D721Med (cell line): ENCODE measurements around the gene CDKN1A.

ENCODE experiments used
- DNase-seq: peaks from one replicate; pipeline ENCODE4 v3.0.0; 2011; ENCODE audit warnings: low spot score; ENCODE audit not compliant: insufficient read length
- FAIRE-seq: peaks from 2 replicates; lab custom pipeline; 2011; peaks lifted over from hg19 to GRCh38; lab: Jason Lieb, UNC
- TF ChIP-seq, protein P1 (sequence below): IDR thresholded peaks from 2 replicates; pipeline ENCODE4 v1.5.1; 2012; ENCODE audit warnings: mild to moderate bottlenecking, control low read depth; ENCODE audit not compliant: insufficient read depth; ENCODE audit errors: missing control alignments

CDKN1A gene

GRCh38 chr6:36663504-36664446, 14.7 kb upstream of the CDKN1A start:
- no peak for DNase-seq
- TF ChIP-seq, protein P1, sequence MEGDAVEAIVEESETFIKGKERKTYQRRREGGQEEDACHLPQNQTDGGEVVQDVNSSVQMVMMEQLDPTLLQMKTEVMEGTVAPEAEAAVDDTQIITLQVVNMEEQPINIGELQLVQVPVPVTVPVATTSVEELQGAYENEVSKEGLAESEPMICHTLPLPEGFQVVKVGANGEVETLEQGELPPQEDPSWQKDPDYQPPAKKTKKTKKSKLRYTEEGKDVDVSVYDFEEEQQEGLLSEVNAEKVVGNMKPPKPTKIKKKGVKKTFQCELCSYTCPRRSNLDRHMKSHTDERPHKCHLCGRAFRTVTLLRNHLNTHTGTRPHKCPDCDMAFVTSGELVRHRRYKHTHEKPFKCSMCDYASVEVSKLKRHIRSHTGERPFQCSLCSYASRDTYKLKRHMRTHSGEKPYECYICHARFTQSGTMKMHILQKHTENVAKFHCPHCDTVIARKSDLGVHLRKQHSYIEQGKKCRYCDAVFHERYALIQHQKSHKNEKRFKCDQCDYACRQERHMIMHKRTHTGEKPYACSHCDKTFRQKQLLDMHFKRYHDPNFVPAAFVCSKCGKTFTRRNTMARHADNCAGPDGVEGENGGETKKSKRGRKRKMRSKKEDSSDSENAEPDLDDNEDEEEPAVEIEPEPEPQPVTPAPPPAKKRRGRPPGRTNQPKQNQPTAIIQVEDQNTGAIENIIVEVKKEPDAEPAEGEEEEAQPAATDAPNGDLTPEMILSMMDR, result no peak
- FAIRE-seq, result no peak

- no peak for FAIRE-seq
- no peak for DNase-seq
- TF ChIP-seq, protein P1, result no peak
Observed at GRCh38 chr6:36665180-36665579, 13.3 kb upstream of the CDKN1A start.

DNA sequence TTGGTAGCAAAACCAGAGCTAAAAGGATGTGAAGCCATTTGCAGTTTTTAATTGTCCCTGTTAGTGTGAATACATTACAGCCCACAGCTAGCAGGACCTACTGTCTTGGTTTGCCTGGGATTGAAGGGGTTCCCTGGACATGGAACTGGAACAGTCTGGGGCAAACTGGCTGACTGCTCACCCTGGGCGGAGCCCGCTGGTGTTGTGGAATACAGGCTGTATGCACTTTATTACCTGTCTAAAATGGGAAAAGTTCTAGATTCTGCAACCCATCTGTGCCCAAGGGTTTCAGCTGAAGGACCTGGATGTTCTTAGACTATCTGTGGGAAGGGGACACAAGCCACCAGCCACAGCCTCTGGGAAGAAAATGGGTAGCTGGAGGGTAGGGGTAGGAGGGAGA, 12.2 kb upstream of the CDKN1A start:
- FAIRE-seq (no peak), DNase-seq (no peak)
- TF ChIP-seq, protein P1, result no peak

DNA sequence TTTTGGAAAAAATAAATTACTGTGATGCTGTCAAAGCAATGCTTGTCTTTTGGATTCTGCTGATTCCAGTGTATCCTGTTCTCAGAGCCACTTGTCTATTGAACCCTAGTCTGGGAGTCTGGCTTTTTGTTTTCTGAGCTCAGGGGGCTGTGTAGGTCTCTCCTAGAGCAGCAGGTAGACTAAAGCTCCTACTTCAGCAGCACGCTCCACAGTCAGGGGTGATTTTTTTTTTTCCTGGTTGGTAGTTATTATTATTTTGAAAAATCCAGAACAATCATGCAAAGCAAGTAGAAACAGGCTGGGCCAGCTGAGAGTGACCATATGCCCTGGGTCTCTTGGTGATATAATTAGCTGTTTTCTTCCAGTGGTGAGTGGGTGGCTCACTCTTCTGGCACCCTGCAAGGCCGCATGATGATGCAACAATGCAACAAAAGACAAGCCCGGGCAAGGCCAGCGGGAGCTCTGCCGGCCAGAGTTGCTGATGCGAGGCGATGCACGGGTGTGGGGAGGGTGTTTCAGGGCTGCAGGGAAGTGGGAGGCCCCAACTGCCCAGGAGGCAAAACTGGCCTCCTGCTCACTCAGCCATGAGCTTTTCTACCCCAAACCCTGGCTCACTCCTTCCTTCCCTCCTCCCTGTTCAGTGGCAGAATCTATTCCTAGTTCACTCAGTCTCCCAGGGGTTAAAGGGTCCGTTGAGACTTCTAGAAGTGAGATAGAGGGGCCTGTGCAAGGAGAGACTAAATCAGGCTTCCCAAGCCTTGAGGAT, 11.5 kb upstream of the CDKN1A start:
- FAIRE-seq (no peak), DNase-seq (no peak)
- TF ChIP-seq, protein P1, result no peak

DNA sequence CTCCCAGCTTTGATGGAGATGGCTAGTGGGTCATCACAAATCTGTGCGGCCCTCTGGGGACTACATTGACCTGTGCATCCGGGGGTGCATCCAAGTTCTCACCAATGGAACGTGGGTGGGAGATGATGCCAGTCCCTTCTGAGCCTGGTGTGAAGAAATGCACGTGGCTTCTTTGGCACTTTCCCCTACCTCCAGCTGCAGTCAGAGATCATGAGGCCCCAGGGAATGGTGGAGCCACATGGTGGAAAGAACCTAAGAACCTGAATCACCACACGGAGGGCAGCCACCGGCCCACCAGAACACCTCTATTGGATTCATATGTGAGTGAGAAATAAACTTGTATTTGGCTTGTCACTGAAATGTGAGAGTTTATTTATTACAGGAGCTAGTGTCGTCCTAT, 9.9 kb upstream of the CDKN1A start:
- TF ChIP-seq, protein P1, result no peak
- DNase-seq (no peak), FAIRE-seq (no peak)

- TF ChIP-seq, protein P1, result no peak
- FAIRE-seq, result no peak
- no peak for DNase-seq
Observed at GRCh38 chr6:36669002-36669401, 9.5 kb upstream of the CDKN1A start.

- FAIRE-seq (no peak), DNase-seq (no peak)
- TF ChIP-seq, protein P1, result no peak
Observed at GRCh38 chr6:36670271-36670670, 8.2 kb upstream of the CDKN1A start.
